ENCODE results near the gene PDK1. TPM values are rescaled to one million over a fixed set of nuclear protein-coding genes. Genes with fewer than 3 reads are reported as not detected.

PDK1 gene
- total RNA-seq, 1 donor from 2014 or later = 27.9 TPM

DNA sequence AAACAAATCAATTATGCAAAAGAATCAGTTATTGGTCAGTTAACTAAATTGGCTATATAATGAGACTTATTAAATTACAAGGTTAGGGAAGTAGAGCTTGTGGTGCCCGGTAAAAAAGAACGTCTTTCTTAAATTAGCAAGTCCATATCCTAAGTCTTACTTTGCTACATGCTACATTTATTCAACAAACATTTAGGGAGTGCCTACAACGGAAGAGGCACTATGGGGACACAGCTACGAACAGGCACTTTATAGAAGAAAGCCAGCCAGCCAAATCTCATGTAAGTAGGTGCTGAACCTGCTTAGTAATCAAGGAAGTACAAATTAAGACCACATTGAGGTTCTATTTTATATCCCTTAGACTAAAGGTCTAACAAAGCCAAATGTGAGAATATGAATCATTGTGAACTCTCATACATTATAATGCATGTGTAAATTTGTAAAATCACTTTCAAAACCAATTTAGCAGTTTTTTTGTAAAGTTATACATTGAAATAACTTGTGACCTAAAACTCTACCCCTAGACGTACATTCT, 59.9 kb downstream of the PDK1 start:
- Mint-ChIP-seq H3K9me3 (ENCODE audit: low read depth) (no peaks in the 10 kb centered on the region), H3K27me3 (ENCODE audit: low read depth) (no peaks in the 10 kb centered on the region), H3K27ac (ENCODE audit: unreplicated experiment) (no peak overlapping the region), H3K36me3 (ENCODE audit: low read depth) (peaks cover 2% of the 10 kb centered on the region), H3K4me1 (ENCODE audit: low read depth) (peaks cover 7% of the 10 kb centered on the region), H3K4me3 (ENCODE audit: unreplicated experiment) (no peak overlapping the region)
- TF ChIP-seq, protein P1, sequence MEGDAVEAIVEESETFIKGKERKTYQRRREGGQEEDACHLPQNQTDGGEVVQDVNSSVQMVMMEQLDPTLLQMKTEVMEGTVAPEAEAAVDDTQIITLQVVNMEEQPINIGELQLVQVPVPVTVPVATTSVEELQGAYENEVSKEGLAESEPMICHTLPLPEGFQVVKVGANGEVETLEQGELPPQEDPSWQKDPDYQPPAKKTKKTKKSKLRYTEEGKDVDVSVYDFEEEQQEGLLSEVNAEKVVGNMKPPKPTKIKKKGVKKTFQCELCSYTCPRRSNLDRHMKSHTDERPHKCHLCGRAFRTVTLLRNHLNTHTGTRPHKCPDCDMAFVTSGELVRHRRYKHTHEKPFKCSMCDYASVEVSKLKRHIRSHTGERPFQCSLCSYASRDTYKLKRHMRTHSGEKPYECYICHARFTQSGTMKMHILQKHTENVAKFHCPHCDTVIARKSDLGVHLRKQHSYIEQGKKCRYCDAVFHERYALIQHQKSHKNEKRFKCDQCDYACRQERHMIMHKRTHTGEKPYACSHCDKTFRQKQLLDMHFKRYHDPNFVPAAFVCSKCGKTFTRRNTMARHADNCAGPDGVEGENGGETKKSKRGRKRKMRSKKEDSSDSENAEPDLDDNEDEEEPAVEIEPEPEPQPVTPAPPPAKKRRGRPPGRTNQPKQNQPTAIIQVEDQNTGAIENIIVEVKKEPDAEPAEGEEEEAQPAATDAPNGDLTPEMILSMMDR (IDR thresholded peaks at IDR 0.05) = no peak
- DNase-seq (ENCODE audit: low spot score) = no peak

DNA sequence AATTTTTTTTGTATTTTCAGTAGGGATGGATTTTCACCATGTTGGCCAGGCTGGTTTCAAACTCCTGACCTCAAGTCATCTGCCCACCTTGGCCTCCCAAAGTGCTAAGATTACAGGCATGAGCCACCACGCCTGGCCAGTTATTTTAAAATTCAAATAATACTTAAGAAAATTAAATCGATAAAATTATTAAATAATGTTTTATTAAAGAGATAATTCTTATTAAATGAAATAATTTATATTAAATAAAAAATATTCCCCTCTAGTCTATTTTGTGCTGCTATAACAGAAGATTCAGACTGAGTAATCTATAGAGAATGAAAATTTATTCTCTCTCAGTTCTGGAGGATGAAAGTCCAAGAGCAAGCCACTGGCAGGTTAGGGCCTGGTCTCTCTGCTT, 61.2 kb downstream of the PDK1 start:
- no peak for DNase-seq (ENCODE audit: low spot score)
- peaks cover 2% of the 10 kb centered on the region for H3K36me3 Mint-ChIP-seq (ENCODE audit: low read depth)
- no peaks in the 10 kb centered on the region for H3K27me3 Mint-ChIP-seq (ENCODE audit: low read depth)
- H3K4me3 Mint-ChIP-seq (ENCODE audit: unreplicated experiment) = no peak overlapping the region
- H3K27ac Mint-ChIP-seq (ENCODE audit: unreplicated experiment) = no peak overlapping the region
- TF ChIP-seq, protein P1 (IDR thresholded peaks at IDR 0.05) = no peak
- peaks cover 4% of the 10 kb centered on the region for H3K4me1 Mint-ChIP-seq (ENCODE audit: low read depth)
- no peaks in the 10 kb centered on the region for H3K9me3 Mint-ChIP-seq (ENCODE audit: low read depth)

DNA sequence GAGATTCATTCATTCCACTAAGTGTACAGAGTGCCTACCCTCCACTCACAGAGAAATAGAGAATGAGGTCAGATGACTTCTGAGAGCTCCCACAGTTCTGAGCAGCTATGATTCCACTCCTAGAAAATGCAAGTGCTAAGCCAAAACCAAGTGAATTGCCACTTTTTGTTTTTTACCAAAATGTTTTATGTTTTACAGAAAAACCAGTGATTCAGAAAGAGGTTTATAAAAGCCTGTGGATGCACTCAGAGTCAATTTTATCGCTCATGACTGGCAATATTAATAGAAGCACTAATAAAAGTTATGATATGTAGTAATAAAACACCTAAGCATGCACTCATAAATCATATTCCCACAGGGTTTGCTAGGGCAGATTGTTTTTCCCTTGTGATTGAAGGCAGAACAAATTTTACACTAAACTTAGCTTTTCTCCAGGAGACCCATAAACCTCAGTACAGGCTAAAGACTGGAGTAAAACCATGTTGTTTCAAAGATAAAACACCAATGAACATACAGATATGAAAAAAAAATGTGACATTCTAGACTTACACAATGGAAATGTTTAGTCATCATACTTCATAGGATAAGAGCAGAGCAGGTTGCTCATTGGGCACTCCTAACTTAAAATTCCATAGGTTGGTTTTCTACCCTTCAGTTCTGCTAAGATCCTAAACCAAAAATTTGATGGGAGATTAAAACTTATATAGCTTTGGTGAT, 67.5 kb downstream of the PDK1 start:
- Mint-ChIP-seq H3K36me3 (ENCODE audit: low read depth) (peaks cover 8% of the 10 kb centered on the region), H3K9me3 (ENCODE audit: low read depth) (peaks cover 5% of the 10 kb centered on the region), H3K27ac (ENCODE audit: unreplicated experiment) (peak overlapping the region; percentile 60), H3K4me1 (ENCODE audit: low read depth) (peaks cover 12% of the 10 kb centered on the region), H3K27me3 (ENCODE audit: low read depth) (no peaks in the 10 kb centered on the region), H3K4me3 (ENCODE audit: unreplicated experiment) (no peak overlapping the region)
- TF ChIP-seq, protein P1 (IDR thresholded peaks at IDR 0.05) = no peak
- no peak for DNase-seq (ENCODE audit: low spot score)

DNA sequence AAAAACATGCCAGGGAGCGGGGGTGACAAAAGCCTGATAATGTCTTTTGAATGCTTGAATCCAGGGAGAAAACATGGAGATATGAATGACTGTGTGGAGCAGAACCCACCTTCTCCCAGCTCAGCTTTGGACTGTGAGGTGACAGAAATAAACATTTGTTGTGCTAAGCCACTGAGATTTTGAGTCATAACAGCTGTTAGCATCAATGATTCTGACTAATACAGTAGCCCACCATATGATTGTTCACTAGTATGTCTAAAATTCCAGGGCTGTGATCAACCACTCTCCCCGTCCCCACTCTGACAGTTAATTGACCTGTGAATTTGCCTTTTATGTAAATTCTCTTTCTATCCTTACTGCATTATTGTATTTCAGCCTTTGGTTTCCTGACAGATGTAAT, 69.1 kb downstream of the PDK1 start:
- TF ChIP-seq, protein P1 (IDR thresholded peaks at IDR 0.05) = no peak
- DNase-seq (ENCODE audit: low spot score) = no peak
- peaks cover 12% of the 10 kb centered on the region for H3K4me1 Mint-ChIP-seq (ENCODE audit: low read depth)

GRCh38 chr2:172627181-172627580, 71.3 kb downstream of the PDK1 start:
- DNase-seq (ENCODE audit: low spot score) = no peak
- H3K4me3 Mint-ChIP-seq (ENCODE audit: unreplicated experiment) = no peak overlapping the region
- TF ChIP-seq, protein P1 (IDR thresholded peaks at IDR 0.05) = no peak
- peaks cover 19% of the 10 kb centered on the region for H3K4me1 Mint-ChIP-seq (ENCODE audit: low read depth)
- no peaks in the 10 kb centered on the region for H3K27me3 Mint-ChIP-seq (ENCODE audit: low read depth)
- peaks cover 10% of the 10 kb centered on the region for H3K36me3 Mint-ChIP-seq (ENCODE audit: low read depth)
- H3K27ac Mint-ChIP-seq (ENCODE audit: unreplicated experiment) = no peak overlapping the region
- H3K9me3 Mint-ChIP-seq (ENCODE audit: low read depth) = peaks cover 5% of the 10 kb centered on the region

More for the DNA sequence above, 69.1 kb downstream of the PDK1 start:
- peaks cover 8% of the 10 kb centered on the region for H3K36me3 Mint-ChIP-seq (ENCODE audit: low read depth)
- no peak overlapping the region for H3K27ac Mint-ChIP-seq (ENCODE audit: unreplicated experiment)
- peaks cover 5% of the 10 kb centered on the region for H3K9me3 Mint-ChIP-seq (ENCODE audit: low read depth)
- no peaks in the 10 kb centered on the region for H3K27me3 Mint-ChIP-seq (ENCODE audit: low read depth)
- no peak overlapping the region for H3K4me3 Mint-ChIP-seq (ENCODE audit: unreplicated experiment)

Measured in chondrocyte (in vitro differentiated cells).